WTC11 (cell line): Measurements from ENCODE around the gene CSF1R. TPM values are rescaled to one million over a fixed set of nuclear protein-coding genes. Genes with fewer than 3 reads are reported as not detected.
"Not testable (repeated sequence)": the region's sequence is repeated elsewhere in the genome, so short reads cannot be mapped to it uniquely, and the experiment has no call there.

Experiments used
- ATAC-seq: fragments of 200-7000 bp; cut with Tn5 transposase; 2 replicates; pipeline ENCODE4 v1.10.0; 2021; ENCODE audit warnings: mild to moderate bottlenecking, moderate library complexity
- CTCF ChIA-PET: fragments of 300-600 bp; sonication (Branson Sonifier 250); formaldehyde crosslinking; loops from one replicate; lab custom pipeline; 2021; ENCODE audit warnings: antibody characterized with exemption; lab: Charles Lee
- POLR2A ChIA-PET: fragments of 350-600 bp; sonication (Branson Sonifier 250); formaldehyde crosslinking; loops from one replicate; lab custom pipeline; 2021; ENCODE audit warnings: antibody characterized with exemption; lab: Charles Lee
- DNase-seq: peaks from one replicate; pipeline ENCODE4 v3.0.0; 2021; ENCODE audit warnings: low spot score
- H3K27ac Mint-ChIP-seq: 2 replicates; pipeline ENCODE4 v1.8.0; 2021; ENCODE audit warnings: mixed read lengths
- H3K27me3 Mint-ChIP-seq: 2 replicates; pipeline ENCODE4 v1.8.0; 2021; ENCODE audit warnings: low read depth, mild to moderate bottlenecking, moderate library complexity, mixed read lengths
- H3K36me3 Mint-ChIP-seq: 2 replicates; pipeline ENCODE4 v1.8.0; 2021; ENCODE audit warnings: mixed read lengths
- H3K4me1 Mint-ChIP-seq: 2 replicates; pipeline ENCODE4 v1.8.0; 2022; ENCODE audit warnings: mixed read lengths
- H3K4me3 Mint-ChIP-seq: 2 replicates; pipeline ENCODE4 v1.8.0; 2021; ENCODE audit warnings: mild to moderate bottlenecking, moderate library complexity, mixed read lengths
- H3K9me3 Mint-ChIP-seq: 2 replicates; pipeline ENCODE4 v1.8.0; 2021; ENCODE audit warnings: mixed read lengths
- CREB1 ChIP-seq: sonication (generic); formaldehyde crosslinking; IDR thresholded peaks from 2 replicates; pipeline ENCODE4 v1.8.0; 2023; ENCODE audit warnings: mild to moderate bottlenecking, missing genetic modification reagents
- ESRRA ChIP-seq: sonication (generic); formaldehyde crosslinking; IDR thresholded peaks from 2 replicates; pipeline ENCODE4 v1.8.1; 2022; ENCODE audit warnings: mild to moderate bottlenecking, missing genetic modification reagents, borderline replicate concordance
- FOXK1 ChIP-seq: sonication (generic); formaldehyde crosslinking; IDR thresholded peaks from 2 replicates; pipeline ENCODE4 v1.8.0; 2022; ENCODE audit warnings: mild to moderate bottlenecking, moderate library complexity, missing genetic modification reagents
- GABPB1 ChIP-seq: sonication (generic); formaldehyde crosslinking; IDR thresholded peaks from 2 replicates; pipeline ENCODE4 v1.8.1; 2023; ENCODE audit warnings: mild to moderate bottlenecking, missing genetic modification reagents
- NFATC4 ChIP-seq: fragments of 250-450 bp; sonication (Bioruptor Pico); IDR thresholded peaks from 2 replicates; pipeline ENCODE4 v1.9.0; 2021; ENCODE audit warnings: mild to moderate bottlenecking
- SMAD3 ChIP-seq: sonication (generic); formaldehyde crosslinking; IDR thresholded peaks from 2 replicates; pipeline ENCODE4 v1.8.0; 2022; ENCODE audit warnings: missing genetic modification reagents, mild to moderate bottlenecking, borderline replicate concordance
- SP1 ChIP-seq: sonication (generic); formaldehyde crosslinking; conservative IDR thresholded peaks from 2 replicates; pipeline ENCODE4 v1.8.1; 2022; ENCODE audit warnings: missing genetic modification reagents
- ZNF138 ChIP-seq: sonication (generic); formaldehyde crosslinking; conservative IDR thresholded peaks from 2 replicates; pipeline ENCODE4 v1.8.1; 2022; ENCODE audit warnings: mild to moderate bottlenecking, moderate library complexity, missing genetic modification reagents
- ZNF219 ChIP-seq: sonication (generic); formaldehyde crosslinking; IDR thresholded peaks from 2 replicates; pipeline ENCODE4 v1.8.0; 2023; ENCODE audit warnings: missing genetic modification reagents, mild to moderate bottlenecking, borderline replicate concordance
- ZNF396 ChIP-seq: fragments of 250-450 bp; sonication (Bioruptor Pico); IDR thresholded peaks from 2 replicates; pipeline ENCODE4 v1.8.0; 2021; ENCODE audit warnings: mild to moderate bottlenecking, moderate library complexity, borderline replicate concordance
- total RNA-seq: library from RNA; stranded (reverse); gene quantifications from 3 replicates; pipeline ENCODE4 v1.2.3, GENCODE V29; 2021
- TF ChIP-seq, protein P1 (sequence below): sonication (generic); formaldehyde crosslinking; IDR thresholded peaks from 2 replicates; pipeline ENCODE4 v1.8.1; 2023; ENCODE audit warnings: mild to moderate bottlenecking, missing genetic modification reagents, borderline replicate concordance
- TF ChIP-seq, protein P2 (sequence below): fragments of 250-450 bp; sonication (Bioruptor Pico); IDR thresholded peaks from 2 replicates; pipeline ENCODE4 v1.9.0; 2021; ENCODE audit warnings: moderate library complexity, mild to moderate bottlenecking, inconsistent platforms, borderline replicate concordance
- TF ChIP-seq, protein P3 (sequence below): sonication (generic); formaldehyde crosslinking; IDR thresholded peaks from 2 replicates; pipeline ENCODE4 v1.8.1; 2022; ENCODE audit warnings: low read depth, missing genetic modification reagents, borderline replicate concordance
- TF ChIP-seq, protein P4 (sequence below): fragments of 250-450 bp; sonication (Bioruptor Pico); IDR thresholded peaks from 2 replicates; pipeline ENCODE4 v1.9.0; 2021; ENCODE audit warnings: mild to moderate bottlenecking
- TF ChIP-seq, protein P5 (sequence below): sonication (generic); formaldehyde crosslinking; conservative IDR thresholded peaks from 2 replicates; pipeline ENCODE4 v1.8.1; 2022; ENCODE audit warnings: mild to moderate bottlenecking, missing genetic modification reagents
- TF ChIP-seq, protein P6 (sequence below): fragments of 250-450 bp; sonication (Bioruptor Pico); IDR thresholded peaks from 2 replicates; pipeline ENCODE4 v1.9.0; 2021; ENCODE audit warnings: mild to moderate bottlenecking

Gene CSF1R
- total RNA-seq, 1 experiment from 2014 or later = 0.20 TPM

DNA sequence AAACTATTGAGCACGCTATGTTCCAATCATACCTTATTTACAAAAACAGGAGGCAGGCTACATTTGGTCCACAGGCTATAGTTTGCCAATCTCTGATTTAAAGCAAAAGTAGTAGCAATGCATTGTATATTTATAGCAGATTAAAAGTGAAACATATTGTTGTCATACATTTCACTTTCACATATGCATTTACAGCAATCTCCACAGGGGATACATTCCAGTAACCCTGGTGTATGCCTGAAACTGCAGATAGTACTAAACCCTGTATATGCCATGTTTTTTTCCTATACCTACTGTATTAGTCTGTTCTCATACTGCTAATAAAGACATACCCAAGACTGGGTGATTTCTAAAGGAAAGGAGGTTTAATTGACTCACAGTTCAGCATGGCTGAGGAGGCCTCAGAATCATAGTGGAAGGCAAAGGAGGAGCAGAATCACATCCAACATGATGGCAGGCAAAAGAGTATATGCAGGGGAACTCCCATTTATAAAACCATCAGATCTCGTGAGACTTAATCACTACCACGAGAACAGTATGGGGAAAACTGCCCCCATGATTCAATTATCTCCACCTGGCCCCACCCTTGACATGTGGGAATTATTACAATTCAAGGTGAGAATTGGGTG lies 5.9 kb upstream of the CSF1R start (continued):
- TF ChIP-seq, protein P1, sequence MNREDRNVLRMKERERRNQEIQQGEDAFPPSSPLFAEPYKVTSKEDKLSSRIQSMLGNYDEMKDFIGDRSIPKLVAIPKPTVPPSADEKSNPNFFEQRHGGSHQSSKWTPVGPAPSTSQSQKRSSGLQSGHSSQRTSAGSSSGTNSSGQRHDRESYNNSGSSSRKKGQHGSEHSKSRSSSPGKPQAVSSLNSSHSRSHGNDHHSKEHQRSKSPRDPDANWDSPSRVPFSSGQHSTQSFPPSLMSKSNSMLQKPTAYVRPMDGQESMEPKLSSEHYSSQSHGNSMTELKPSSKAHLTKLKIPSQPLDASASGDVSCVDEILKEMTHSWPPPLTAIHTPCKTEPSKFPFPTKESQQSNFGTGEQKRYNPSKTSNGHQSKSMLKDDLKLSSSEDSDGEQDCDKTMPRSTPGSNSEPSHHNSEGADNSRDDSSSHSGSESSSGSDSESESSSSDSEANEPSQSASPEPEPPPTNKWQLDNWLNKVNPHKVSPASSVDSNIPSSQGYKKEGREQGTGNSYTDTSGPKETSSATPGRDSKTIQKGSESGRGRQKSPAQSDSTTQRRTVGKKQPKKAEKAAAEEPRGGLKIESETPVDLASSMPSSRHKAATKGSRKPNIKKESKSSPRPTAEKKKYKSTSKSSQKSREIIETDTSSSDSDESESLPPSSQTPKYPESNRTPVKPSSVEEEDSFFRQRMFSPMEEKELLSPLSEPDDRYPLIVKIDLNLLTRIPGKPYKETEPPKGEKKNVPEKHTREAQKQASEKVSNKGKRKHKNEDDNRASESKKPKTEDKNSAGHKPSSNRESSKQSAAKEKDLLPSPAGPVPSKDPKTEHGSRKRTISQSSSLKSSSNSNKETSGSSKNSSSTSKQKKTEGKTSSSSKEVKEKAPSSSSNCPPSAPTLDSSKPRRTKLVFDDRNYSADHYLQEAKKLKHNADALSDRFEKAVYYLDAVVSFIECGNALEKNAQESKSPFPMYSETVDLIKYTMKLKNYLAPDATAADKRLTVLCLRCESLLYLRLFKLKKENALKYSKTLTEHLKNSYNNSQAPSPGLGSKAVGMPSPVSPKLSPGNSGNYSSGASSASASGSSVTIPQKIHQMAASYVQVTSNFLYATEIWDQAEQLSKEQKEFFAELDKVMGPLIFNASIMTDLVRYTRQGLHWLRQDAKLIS (CRISPR knock-in tag) = no peak
- TF ChIP-seq, protein P2, sequence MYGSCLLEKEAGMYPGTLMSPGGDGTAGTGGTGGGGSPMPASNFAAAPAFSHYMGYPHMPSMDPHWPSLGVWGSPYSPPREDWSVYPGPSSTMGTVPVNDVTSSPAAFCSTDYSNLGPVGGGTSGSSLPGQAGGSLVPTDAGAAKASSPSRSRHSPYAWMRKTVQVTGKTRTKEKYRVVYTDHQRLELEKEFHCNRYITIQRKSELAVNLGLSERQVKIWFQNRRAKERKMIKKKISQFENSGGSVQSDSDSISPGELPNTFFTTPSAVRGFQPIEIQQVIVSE (CRISPR knock-in tag) = no peak

DNA sequence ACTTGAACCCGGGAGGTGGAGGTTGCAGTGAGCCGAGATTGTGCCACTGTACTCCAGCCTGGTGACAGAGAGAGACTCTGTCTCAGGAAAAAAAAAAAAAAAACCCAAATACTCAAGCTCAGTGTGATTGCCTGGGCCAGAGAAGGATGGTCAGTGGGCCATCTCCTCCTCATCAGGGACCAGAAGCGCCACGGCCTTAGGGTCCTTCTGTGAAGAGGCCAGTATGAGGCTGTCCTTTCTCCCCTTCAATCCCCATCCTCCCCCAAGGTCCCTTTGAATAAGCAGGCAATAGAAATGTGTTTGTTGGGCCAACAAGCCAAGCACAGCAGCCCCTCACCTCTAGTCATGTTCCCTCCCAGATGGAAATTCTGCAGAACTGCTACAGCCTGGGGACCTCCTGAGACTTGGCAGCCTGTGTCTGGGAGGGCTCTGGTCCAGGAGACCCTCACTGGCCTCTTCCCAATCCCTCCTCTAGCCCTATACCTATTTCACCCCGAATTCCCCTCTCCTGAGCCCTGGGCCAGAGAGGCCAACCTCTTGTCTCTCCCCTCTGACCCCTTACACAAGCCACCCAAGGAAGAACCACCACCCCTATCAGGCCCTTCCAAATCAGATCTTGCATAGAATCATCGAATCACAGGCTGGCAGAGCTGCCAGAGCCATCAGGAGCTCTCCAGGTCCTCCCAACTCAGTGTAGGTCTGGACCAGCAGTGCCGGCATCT lies 1.0 kb downstream of the CSF1R start:
- peaks cover 19% of the 10 kb centered on the region for H3K4me1 Mint-ChIP-seq
- no peak overlapping the region for H3K4me3 Mint-ChIP-seq
- no peak for TF ChIP-seq GABPB1 (CRISPR knock-in tag)
- no peak for TF ChIP-seq NFATC4 (CRISPR knock-in tag)
- TF ChIP-seq, protein P3, sequence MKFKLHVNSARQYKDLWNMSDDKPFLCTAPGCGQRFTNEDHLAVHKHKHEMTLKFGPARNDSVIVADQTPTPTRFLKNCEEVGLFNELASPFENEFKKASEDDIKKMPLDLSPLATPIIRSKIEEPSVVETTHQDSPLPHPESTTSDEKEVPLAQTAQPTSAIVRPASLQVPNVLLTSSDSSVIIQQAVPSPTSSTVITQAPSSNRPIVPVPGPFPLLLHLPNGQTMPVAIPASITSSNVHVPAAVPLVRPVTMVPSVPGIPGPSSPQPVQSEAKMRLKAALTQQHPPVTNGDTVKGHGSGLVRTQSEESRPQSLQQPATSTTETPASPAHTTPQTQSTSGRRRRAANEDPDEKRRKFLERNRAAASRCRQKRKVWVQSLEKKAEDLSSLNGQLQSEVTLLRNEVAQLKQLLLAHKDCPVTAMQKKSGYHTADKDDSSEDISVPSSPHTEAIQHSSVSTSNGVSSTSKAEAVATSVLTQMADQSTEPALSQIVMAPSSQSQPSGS (CRISPR knock-in tag) = no peak
- TF ChIP-seq, protein P4, sequence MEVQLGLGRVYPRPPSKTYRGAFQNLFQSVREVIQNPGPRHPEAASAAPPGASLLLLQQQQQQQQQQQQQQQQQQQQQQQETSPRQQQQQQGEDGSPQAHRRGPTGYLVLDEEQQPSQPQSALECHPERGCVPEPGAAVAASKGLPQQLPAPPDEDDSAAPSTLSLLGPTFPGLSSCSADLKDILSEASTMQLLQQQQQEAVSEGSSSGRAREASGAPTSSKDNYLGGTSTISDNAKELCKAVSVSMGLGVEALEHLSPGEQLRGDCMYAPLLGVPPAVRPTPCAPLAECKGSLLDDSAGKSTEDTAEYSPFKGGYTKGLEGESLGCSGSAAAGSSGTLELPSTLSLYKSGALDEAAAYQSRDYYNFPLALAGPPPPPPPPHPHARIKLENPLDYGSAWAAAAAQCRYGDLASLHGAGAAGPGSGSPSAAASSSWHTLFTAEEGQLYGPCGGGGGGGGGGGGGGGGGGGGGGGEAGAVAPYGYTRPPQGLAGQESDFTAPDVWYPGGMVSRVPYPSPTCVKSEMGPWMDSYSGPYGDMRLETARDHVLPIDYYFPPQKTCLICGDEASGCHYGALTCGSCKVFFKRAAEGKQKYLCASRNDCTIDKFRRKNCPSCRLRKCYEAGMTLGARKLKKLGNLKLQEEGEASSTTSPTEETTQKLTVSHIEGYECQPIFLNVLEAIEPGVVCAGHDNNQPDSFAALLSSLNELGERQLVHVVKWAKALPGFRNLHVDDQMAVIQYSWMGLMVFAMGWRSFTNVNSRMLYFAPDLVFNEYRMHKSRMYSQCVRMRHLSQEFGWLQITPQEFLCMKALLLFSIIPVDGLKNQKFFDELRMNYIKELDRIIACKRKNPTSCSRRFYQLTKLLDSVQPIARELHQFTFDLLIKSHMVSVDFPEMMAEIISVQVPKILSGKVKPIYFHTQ (CRISPR knock-in tag) = no peak
- TF ChIP-seq CREB1 (CRISPR knock-in tag) = no peak
- no peak for TF ChIP-seq FOXK1 (CRISPR knock-in tag)
- TF ChIP-seq, protein P5, sequence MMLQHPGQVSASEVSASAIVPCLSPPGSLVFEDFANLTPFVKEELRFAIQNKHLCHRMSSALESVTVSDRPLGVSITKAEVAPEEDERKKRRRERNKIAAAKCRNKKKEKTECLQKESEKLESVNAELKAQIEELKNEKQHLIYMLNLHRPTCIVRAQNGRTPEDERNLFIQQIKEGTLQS (CRISPR knock-in tag) = no peak
- TF ChIP-seq SMAD3 (CRISPR knock-in tag) = no peak
- no peak for TF ChIP-seq ZNF396 (CRISPR knock-in tag)
- no peak for TF ChIP-seq ZNF138 (CRISPR knock-in tag)
- TF ChIP-seq SP1 (CRISPR knock-in tag) = no peak
- no peak for TF ChIP-seq ESRRA (CRISPR knock-in tag)
- TF ChIP-seq, protein P6, sequence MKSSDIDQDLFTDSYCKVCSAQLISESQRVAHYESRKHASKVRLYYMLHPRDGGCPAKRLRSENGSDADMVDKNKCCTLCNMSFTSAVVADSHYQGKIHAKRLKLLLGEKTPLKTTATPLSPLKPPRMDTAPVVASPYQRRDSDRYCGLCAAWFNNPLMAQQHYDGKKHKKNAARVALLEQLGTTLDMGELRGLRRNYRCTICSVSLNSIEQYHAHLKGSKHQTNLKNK (CRISPR knock-in tag) = no peak
- TF ChIP-seq ZNF219 (CRISPR knock-in tag) = no peak
- no peak overlapping the region for H3K27ac Mint-ChIP-seq
- DNase-seq (no peak), ATAC-seq (no peak)
- H3K27me3 Mint-ChIP-seq = no peaks in the 10 kb centered on the region
- no peaks in the 10 kb centered on the region for H3K36me3 Mint-ChIP-seq
- no peaks in the 10 kb centered on the region for H3K9me3 Mint-ChIP-seq
- ChIA-PET CTCF (no interaction called here), POLR2A (no interaction called here)

DNA sequence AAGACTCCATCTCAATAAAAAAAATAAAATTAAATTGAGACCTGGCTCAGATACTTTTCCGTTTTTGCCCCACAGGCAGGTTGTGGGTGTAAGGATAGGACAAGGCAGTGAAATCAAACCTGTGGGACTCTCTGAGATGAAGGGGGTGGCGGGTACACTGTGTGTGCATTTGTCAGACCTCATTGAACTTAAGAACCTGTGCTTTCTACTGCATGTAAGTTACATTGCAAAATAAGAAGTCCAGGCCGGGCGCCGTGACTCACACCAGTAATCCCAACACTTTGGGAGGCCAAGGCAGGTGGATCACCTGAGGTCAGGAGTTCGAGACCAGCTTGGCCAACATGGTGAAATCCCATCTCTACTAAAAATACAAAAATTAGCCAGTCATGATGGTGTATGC lies 1.6 kb downstream of the CSF1R start:
- H3K36me3 Mint-ChIP-seq, H3K9me3 Mint-ChIP-seq, DNase-seq, H3K27ac Mint-ChIP-seq, CTCF ChIA-PET, H3K27me3 Mint-ChIP-seq, ATAC-seq, H3K4me3 Mint-ChIP-seq, POLR2A ChIA-PET: not testable (repeated sequence)
- peaks cover 19% of the 10 kb centered on the region for H3K4me1 Mint-ChIP-seq
